ENCODE measurements around the gene MZF1.

GRCh38 chr19:58553799-58554493, 19.2 kb downstream of the MZF1 start:
- TF ChIP-seq CTCF (IDR thresholded peaks at IDR 0.05; ENCODE audit: low read depth, low read length, missing input control) (no peak), RAD21 (IDR thresholded peaks at IDR 0.05) (no peak), SP1 (IDR thresholded peaks at IDR 0.05) (no peak), ZBTB33 (IDR thresholded peaks at IDR 0.05) (no peak), GABPA (IDR thresholded peaks at IDR 0.05 in 1 of 2, conservative IDR thresholded peaks at IDR 0.05 in 1 of 2) (no peak), MAX (IDR thresholded peaks at IDR 0.05) (no peak), EGR1 (IDR thresholded peaks at IDR 0.05; ENCODE audit: low read depth in 2 of 2) (no peak), TAF1 (conservative IDR thresholded peaks at IDR 0.05) (no peak), REST (IDR thresholded peaks at IDR 0.05) (no peak), FOXA1 (IDR thresholded peaks at IDR 0.05) (no peak), JUND (IDR thresholded peaks at IDR 0.05) (no peak), YY1 (IDR thresholded peaks at IDR 0.05) (no peak), ATF3 (IDR thresholded peaks at IDR 0.05) (no peak), NR2F2 (IDR thresholded peaks at IDR 0.05) (no peak)
